ENCODE results near the gene MITF. TPM values are rescaled to one million over a fixed set of nuclear protein-coding genes. Genes with fewer than 3 reads are reported as not detected.

MITF gene
- total and polyA plus RNA-seq, 4 donors: 0.91 to 2.9 (median 2.3) TPM

GRCh38 chr3:69770976-69771634, 31.8 kb downstream of the MITF start:
- no peaks in the 10 kb centered on the region for H3K4me1 ChIP-seq (ENCODE audit: control insufficient read depth in 4 of 4, insufficient read depth in 4 of 4, low read length in 3 of 4)

GRCh38 chr3:69772152-69772867, 33.0 kb downstream of the MITF start:
- no peak for TF ChIP-seq ZBTB33 (IDR thresholded peaks at IDR 0.05)
- no peak for TF ChIP-seq SP1 (IDR thresholded peaks at IDR 0.05)
- no peak for TF ChIP-seq TAF1 (conservative IDR thresholded peaks at IDR 0.05)
- TF ChIP-seq MAX (IDR thresholded peaks at IDR 0.05): no peak
- no peak for TF ChIP-seq JUND (IDR thresholded peaks at IDR 0.05)
- TF ChIP-seq ATF3 (IDR thresholded peaks at IDR 0.05): no peak
- no peak for TF ChIP-seq REST (IDR thresholded peaks at IDR 0.05)
- no peak for TF ChIP-seq FOXA2 (IDR thresholded peaks at IDR 0.05)
- TF ChIP-seq HNF4G (IDR thresholded peaks at IDR 0.05): no peak
- TF ChIP-seq NR2F2 (IDR thresholded peaks at IDR 0.05): no peak
- no peak for TF ChIP-seq YY1 (IDR thresholded peaks at IDR 0.05)
- no peak for TF ChIP-seq HNF4A (conservative IDR thresholded peaks at IDR 0.05)
- TF ChIP-seq GABPA (IDR thresholded peaks at IDR 0.05 in 1 of 2, conservative IDR thresholded peaks at IDR 0.05 in 1 of 2): no peak
- no peak for DNase-seq (ENCODE audit: low spot score)
- Histone ChIP-seq H3K4me3 (ENCODE audit: low read depth in 1 of 3, low read length in 3 of 3) (no peak overlapping the region), H3K27ac (ENCODE audit: low read depth in 1 of 2, low read length in 2 of 2) (no peak overlapping the region), H3K4me1 (ENCODE audit: control insufficient read depth in 4 of 4, insufficient read depth in 4 of 4, low read length in 3 of 4) (no peaks in the 10 kb centered on the region), H3K27me3 (ENCODE audit: control insufficient read depth in 4 of 4, insufficient read depth in 4 of 4, low read length in 3 of 4) (no peaks in the 10 kb centered on the region), H3K9me3 (ENCODE audit: control insufficient read depth in 4 of 4, low read length in 3 of 4) (no peaks in the 10 kb centered on the region), H3K9ac (ENCODE audit: low read depth in 1 of 2, low read length in 2 of 2) (no peak overlapping the region), H3K36me3 (ENCODE audit: control insufficient read depth in 4 of 4, insufficient read depth in 3 of 4, low read depth in 1 of 4, low read length in 3 of 4) (no peaks in the 10 kb centered on the region)
- 48% methylated on average over 2 of the region's 2 CpGs for WGBS

More at GRCh38 chr3:69770976-69771634, 31.8 kb downstream of the MITF start:
- Histone ChIP-seq H3K27ac (ENCODE audit: low read depth in 1 of 2, low read length in 2 of 2) (no peak overlapping the region), H3K9ac (ENCODE audit: low read depth in 1 of 2, low read length in 2 of 2) (no peak overlapping the region), H3K27me3 (ENCODE audit: control insufficient read depth in 4 of 4, insufficient read depth in 4 of 4, low read length in 3 of 4) (no peaks in the 10 kb centered on the region), H3K9me3 (ENCODE audit: control insufficient read depth in 4 of 4, low read length in 3 of 4) (no peaks in the 10 kb centered on the region), H3K4me3 (ENCODE audit: low read depth in 1 of 3, low read length in 3 of 3) (no peak overlapping the region), H3K36me3 (ENCODE audit: control insufficient read depth in 4 of 4, insufficient read depth in 3 of 4, low read depth in 1 of 4, low read length in 3 of 4) (no peaks in the 10 kb centered on the region)
- DNase-seq (ENCODE audit: low spot score): no peak
- TF ChIP-seq ZBTB33 (IDR thresholded peaks at IDR 0.05) (no peak), NR2F2 (IDR thresholded peaks at IDR 0.05) (no peak), FOXA2 (IDR thresholded peaks at IDR 0.05) (no peak), FOXA1 (IDR thresholded peaks at IDR 0.05) (no peak), CTCF (IDR thresholded peaks at IDR 0.05; ENCODE audit: low read depth, low read length, missing input control) (no peak)
- WGBS: 84% methylated on average over 6 of the region's 6 CpGs
